Renal pelvis (tissue), 4 donors: ENCODE data around the gene DPCD. TPM values are rescaled to one million over a fixed set of nuclear protein-coding genes. Genes with fewer than 3 reads are reported as not detected.
"Not testable (repeated sequence)": the region's sequence is repeated elsewhere in the genome, so short reads cannot be mapped to it uniquely, and the experiment has no call there.

Experiments used
- DNase-seq: peaks from one replicate; pipeline ENCODE4 v3.0.0-alpha.2; 2013
- polyA plus RNA-seq, 3 donors: library from polyadenylated mRNA; unstranded; fragments of 120-200 nt; gene quantifications; one replicate each; pipeline ENCODE4 v1.2.1, GENCODE V29; 2013; ENCODE audit not compliant: insufficient read length in 3 of 3

DPCD gene
- polyA plus RNA-seq, 3 donors, result 44.5 to 47.6 (median 45.6) TPM

DNA sequence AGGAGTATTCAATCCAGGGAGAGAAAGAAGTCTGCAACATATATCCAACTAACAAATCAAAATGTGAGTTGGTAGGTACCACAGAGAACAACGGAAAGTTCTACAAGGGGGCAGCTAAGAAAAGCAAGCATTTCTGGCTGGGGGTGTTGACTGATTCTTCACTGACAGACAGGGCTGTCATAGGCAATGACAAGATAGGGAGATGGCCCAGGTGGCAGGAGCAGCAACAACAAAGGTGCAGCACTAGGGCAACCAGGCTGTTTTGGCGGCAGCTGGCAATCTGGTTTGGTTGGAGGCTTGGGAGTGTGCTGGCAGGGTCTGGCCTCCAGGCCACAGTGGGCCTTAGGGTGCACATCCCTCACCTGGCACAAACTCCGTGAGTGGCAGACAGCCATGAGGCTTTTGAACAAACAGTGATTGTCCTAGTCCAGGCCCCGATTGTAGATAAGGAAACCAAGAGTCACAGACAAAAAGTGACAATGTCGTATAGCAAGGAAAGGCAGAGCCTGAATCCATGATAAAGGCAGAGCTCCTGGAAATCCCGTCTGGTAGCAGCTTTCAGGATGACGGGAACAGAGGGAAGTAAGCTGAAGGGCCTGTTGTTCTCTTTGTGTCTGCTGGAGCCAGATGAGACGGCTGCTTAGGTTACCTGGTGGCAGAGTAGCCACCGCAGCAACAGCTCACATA lies 28.4 kb downstream of the DPCD start:
- no peak for DNase-seq

- no peak for DNase-seq
These were observed 29.1 kb downstream of the DPCD start for GRCh38 chr10:101617102-101617823.

- no peak for DNase-seq
These were observed 29.9 kb downstream of the DPCD start for GRCh38 chr10:101617824-101618568.

DNA sequence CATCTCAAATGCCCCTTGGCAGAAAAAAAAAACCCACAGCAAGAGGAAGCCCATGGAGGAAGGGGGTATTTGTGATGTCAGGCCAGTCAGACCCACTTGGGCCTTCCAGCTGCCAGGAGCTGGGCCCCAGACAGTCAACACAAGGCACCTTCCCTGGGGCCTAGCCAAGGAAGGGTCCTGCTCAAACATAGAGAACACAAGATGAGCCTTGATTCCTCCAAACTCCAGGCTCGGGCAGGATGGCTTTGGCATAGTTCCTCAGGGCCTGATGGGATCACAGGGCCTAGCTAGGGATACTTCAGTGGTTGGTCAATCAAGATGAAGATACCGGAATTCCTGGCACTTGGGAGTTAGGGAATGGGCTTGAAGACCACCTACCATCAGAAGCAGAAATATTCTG lies 30.8 kb downstream of the DPCD start:
- DNase-seq, result no peak

GRCh38 chr10:101619983-101620382 lies 31.9 kb downstream of the DPCD start:
- DNase-seq, result no peak

GRCh38 chr10:101623528-101623927 lies 35.4 kb downstream of the DPCD start:
- DNase-seq, result no peak

DNA sequence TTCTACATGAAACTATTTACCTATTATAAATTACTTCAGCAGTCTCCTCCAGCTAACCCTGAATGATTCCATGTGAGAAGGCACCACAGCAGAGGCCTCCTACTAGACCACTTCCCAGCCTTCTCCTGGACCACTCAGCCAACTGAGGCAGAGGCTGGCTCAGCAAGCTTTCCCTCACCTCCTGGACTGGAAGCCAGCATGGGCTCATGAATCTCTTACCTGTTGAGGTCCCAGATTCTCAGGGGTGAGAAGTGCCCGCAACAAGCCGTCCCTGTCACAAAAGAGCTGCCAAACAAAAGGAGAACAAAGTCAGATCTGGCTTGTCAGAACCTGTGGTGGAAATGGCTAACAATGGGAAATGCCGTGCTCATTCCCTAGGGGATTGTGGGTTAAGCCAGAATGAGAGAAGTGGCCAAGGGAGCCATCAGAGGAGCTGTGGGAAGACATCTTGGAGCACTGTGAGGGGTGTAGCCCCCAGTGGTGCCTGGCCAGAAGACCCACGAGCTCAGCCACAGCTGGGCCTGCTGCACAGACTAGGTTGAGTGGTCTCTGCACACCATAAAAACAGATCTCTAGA lies 36.5 kb downstream of the DPCD start:
- DNase-seq, result no peak

DNA sequence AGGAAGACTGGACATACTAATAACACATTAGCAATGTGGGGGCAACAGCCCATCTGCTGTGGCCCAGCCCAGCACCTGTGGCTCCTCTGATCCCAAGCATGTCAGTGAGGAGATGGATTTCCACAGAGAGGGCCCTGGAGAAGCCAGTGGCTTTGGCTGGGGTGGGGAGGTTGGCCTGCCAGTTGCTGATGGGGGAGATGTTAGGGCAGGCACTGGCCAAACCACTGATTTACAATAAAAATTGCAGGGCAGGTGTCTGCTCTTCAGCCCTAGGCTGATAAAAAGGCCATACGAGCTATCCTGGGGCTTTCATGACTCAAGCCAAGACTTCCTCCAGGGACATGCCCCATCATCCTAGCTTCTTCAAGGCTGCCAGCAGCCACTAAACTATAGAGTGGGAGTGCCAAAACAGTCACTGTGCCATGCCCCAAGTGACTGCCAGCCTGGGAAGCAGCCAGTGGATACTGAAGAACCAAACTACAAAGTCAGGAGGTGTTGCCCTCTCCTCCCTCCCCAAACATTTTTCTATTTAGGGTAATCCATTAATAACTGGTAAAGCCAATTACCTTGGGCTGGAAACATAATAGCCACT lies 37.8 kb downstream of the DPCD start:
- no peak for DNase-seq

GRCh38 chr10:101629837-101630632 lies 41.9 kb downstream of the DPCD start:
- DNase-seq, result no peak

- DNase-seq, result no peak
These were observed 42.5 kb downstream of the DPCD start for GRCh38 chr10:101630633-101630920.

DNA sequence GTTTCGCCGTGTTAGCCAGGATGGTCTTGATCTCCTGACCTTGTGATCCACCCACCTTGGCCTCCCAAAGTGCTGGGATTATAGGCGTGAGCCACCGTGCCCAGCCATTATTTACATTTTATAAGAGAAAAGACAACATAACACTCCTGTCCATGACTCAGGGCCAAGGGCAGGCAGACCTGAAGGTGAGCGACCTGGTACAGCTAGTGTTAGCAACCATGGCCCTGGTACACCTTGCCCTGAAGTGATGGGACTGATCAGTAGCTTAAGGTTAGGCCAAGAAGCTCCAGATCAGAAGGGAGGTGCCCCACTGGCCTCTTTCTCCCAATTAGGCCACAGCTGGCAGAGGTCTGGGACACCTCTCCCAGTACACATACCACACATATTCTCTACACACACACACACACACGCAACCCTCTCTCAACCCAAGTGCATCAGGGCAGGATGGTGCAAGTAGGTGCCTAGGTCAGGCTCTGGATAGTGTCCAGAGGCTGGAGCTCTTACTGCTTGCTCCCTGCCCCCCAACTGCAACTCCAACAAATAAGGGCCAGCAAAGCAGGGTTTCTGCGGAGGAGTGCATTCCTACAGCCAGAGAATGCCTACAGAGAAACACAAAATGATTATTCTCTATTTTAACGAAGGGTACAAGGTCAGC lies 43.8 kb downstream of the DPCD start:
- no peak for DNase-seq

- not testable (repeated sequence) for DNase-seq
These were observed 45.4 kb downstream of the DPCD start for GRCh38 chr10:101633510-101633909.

DNA sequence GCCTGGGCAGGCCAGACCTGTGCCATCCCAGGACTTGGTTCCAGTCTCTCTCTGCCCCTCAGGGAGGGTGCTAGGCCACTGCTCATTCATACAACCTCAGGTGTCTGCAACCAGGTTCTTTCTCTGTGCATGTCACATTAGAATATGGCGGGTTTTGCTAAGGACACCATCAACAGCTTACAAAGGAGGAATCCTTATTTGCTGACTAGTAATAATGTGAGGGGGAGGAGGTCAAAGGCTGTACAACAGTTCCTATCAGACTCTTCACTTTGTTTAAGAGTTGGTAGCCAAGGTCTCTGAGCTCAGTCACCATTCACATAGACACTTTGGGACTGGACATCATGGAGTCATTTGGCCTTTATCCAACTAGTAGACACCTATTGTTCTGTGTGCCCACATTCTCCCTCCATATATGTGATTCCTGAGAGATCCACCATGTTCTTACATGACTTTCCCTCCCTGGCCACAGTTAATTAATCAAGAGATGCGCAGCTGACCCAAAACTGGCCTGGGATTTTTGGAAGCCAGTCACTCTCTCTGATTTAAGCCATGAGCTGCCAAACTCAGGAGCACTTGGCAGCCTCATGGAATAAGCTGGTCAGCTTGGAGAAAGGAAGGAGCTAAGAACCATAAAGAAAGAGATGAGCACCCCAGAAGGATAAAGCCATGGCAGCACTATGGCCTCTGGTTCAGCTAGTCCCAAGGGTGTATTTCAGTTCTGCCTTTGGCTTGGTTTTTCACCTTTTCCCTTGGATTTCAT lies 51.2 kb downstream of the DPCD start:
- no peak for DNase-seq

DNA sequence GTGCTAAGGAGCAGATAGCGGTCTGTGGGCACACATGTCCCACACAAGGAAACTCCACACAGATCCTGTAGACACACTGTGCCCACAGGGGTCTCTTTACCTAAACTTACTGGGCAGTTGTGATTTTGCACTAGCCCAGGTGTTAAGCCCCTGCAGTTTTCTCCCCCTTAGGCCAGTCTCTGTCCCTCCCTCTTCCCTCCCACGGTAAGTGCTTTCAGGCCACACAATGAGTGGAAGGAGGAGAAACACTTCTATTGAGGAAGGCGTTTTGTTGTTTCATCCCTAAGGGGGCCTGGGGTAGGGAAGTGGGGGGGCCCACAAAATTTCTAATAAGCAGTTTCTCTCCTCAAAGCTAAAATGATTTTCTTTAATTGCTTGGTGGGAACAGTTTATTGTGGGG lies 55.4 kb downstream of the DPCD start:
- DNase-seq, result no peak

GRCh38 chr10:101644002-101644401 lies 55.9 kb downstream of the DPCD start:
- no peak for DNase-seq

GRCh38 chr10:101645659-101646058 lies 57.5 kb downstream of the DPCD start:
- no peak for DNase-seq

GRCh38 chr10:101646364-101646763 lies 58.2 kb downstream of the DPCD start:
- DNase-seq, result no peak

DNA sequence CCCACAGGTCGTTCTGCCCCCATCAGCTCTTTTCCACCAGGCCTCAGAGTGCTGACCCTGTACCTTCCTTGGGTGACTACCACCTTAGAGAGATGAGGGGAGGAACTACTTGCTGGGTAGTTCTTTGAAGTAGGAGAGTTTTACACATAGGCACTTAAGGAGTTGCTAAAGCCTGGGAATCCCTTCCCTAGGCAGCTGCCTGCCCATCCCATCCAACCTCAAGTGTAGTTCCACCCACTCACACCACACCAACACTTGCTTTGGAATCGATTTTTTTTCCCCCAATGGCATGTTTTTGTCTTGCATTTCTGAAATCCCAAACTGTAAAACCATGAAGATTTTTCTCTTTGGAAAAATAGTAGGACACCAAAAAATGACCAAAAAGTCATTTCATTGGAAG lies 59.1 kb downstream of the DPCD start:
- no peak for DNase-seq

- no peak for DNase-seq
These were observed 61.5 kb downstream of the DPCD start for GRCh38 chr10:101649525-101650085.

DNA sequence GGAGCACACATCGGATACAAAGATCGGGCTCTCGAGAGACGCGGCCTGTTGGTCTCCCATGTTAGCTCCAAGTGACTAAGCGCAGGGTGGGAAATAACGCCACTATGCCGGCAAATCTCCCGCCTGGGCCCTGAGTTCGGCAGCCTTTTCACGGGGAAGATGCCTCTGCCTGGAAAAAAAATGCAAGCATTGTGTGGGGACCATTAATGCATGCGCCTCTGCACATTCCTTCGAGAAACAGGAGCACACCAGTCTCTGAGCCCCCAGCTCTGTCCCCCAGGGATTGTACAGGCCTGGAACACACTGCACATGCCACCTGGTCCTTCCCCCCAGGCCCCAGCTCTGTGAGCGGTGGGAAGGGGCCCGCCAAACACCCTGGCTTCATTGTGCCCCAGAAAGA lies 62.7 kb downstream of the DPCD start:
- no peak for DNase-seq
